HEK293T (cell line): ENCODE results near the gene ACSL6.

Experiments used
- CTCF ChIA-PET: fragments of 350-600 bp; formaldehyde crosslinking; extraction: SDS; loops from one replicate; lab custom pipeline; 2021; ENCODE audit warnings: antibody characterized with exemption, inconsistent platforms; lab: Yijun Ruan, JAX
- POLR2A ChIA-PET: fragments of 350-600 bp; formaldehyde crosslinking; extraction: SDS; loops from one replicate; lab custom pipeline; 2020; ENCODE audit warnings: antibody characterized with exemption, inconsistent platforms; lab: Yijun Ruan, JAX
- DNase-seq: peaks from one replicate; pipeline ENCODE4 v3.0.0; 2012; ENCODE audit warnings: mixed read lengths; ENCODE audit errors: extremely low spot score
- ARNT ChIP-seq: fragments of 450-650 bp; IDR thresholded peaks from 2 replicates; pipeline ENCODE4 v1.6.1; 2017; ENCODE audit warnings: mild to moderate bottlenecking
- BHLHE40 ChIP-seq: fragments of 450-650 bp; IDR thresholded peaks from 2 replicates; pipeline ENCODE4 v1.6.1; 2016; ENCODE audit warnings: mild to moderate bottlenecking, moderate library complexity, borderline replicate concordance
- CTBP1 ChIP-seq: fragments of 450-650 bp; IDR thresholded peaks from 2 replicates; pipeline ENCODE4 v1.6.1; 2016; ENCODE audit warnings: borderline replicate concordance
- ELF4 ChIP-seq: fragments of 450-650 bp; IDR thresholded peaks from 2 replicates; pipeline ENCODE4 v1.6.1; 2017; ENCODE audit warnings: antibody characterized with exemption
- FOXA1 ChIP-seq: fragments of 450-650 bp; IDR thresholded peaks from 2 replicates; pipeline ENCODE4 v1.6.1; 2016; ENCODE audit warnings: mild to moderate bottlenecking
- FOXK2 ChIP-seq: fragments of 450-650 bp; IDR thresholded peaks from 2 replicates; pipeline ENCODE4 v1.6.1; 2016; ENCODE audit warnings: mild to moderate bottlenecking
- FOXM1 ChIP-seq: fragments of 450-650 bp; IDR thresholded peaks from 2 replicates; pipeline ENCODE4 v1.6.1; 2017; ENCODE audit warnings: mild to moderate bottlenecking, borderline replicate concordance
- HDGF ChIP-seq: fragments of 450-650 bp; IDR thresholded peaks from 2 replicates; pipeline ENCODE4 v1.6.1; 2017; ENCODE audit warnings: antibody characterized with exemption, borderline replicate concordance
- L3MBTL2 ChIP-seq: fragments of 450-650 bp; conservative IDR thresholded peaks from 2 replicates; pipeline ENCODE4 v1.6.1; 2016; ENCODE audit warnings: mild to moderate bottlenecking
- LEF1 ChIP-seq: fragments of 450-650 bp; IDR thresholded peaks from 2 replicates; pipeline ENCODE4 v1.6.1; 2017; ENCODE audit warnings: mild to moderate bottlenecking, borderline replicate concordance
- NFRKB ChIP-seq: fragments of 450-650 bp; IDR thresholded peaks from 2 replicates; pipeline ENCODE4 v1.6.1; 2016; ENCODE audit warnings: mild to moderate bottlenecking, moderate library complexity
- PKNOX1 ChIP-seq: fragments of 450-650 bp; IDR thresholded peaks from 2 replicates; pipeline ENCODE4 v1.6.1; 2016
- SP1 ChIP-seq: fragments of 450-650 bp; IDR thresholded peaks from 2 replicates; pipeline ENCODE4 v1.6.1; 2017
- SUZ12 ChIP-seq: fragments of 450-650 bp; IDR thresholded peaks from 2 replicates; pipeline ENCODE4 v1.6.1; 2016; ENCODE audit warnings: mild to moderate bottlenecking
- TARDBP ChIP-seq: fragments of 450-650 bp; IDR thresholded peaks from 2 replicates; pipeline ENCODE4 v1.6.1; 2016
- ZNF384 ChIP-seq: fragments of 450-650 bp; IDR thresholded peaks from 2 replicates; pipeline ENCODE4 v1.6.1; 2016

ACSL6 gene

GRCh38 chr5:132024117-132024435, 12.6 kb upstream of the ACSL6 start:
- no peak for DNase-seq
- POLR2A ChIA-PET = interaction anchor here (1.0 kb wide), 1 partner anchor 29 kb away, joined by 3 read pairs; no protein-coding TSS in a partner anchor
- TF ChIP-seq FOXM1 (no peak), ZNF384 (no peak), HDGF (no peak), FOXA1 (no peak), FOXK2 (no peak), PKNOX1 (no peak), LEF1 (no peak), ARNT (no peak), BHLHE40 (no peak), NFRKB (no peak), L3MBTL2 (no peak)
- CTCF ChIA-PET = no interaction called here

- DNase-seq = no peak
- TF ChIP-seq FOXM1 = no peak
- TF ChIP-seq LEF1 = no peak
- no peak for TF ChIP-seq ZNF384
- TF ChIP-seq L3MBTL2 = no peak
- TF ChIP-seq FOXA1 = no peak
- TF ChIP-seq BHLHE40 = no peak
- no peak for TF ChIP-seq HDGF
- TF ChIP-seq SUZ12 = no peak
- no peak for TF ChIP-seq PKNOX1
- TF ChIP-seq ARNT = no peak
- TF ChIP-seq SP1 = no peak
- TF ChIP-seq NFRKB = no peak
- TF ChIP-seq CTBP1 = no peak
- no peak for TF ChIP-seq ELF4
- POLR2A ChIA-PET = interaction anchor here (1.0 kb wide), 1 partner anchor 30 kb away, joined by 3 read pairs; no protein-coding TSS in a partner anchor
- CTCF ChIA-PET = no interaction called here
Observed at GRCh38 chr5:132023258-132024116, 12.0 kb upstream of the ACSL6 start.

DNA sequence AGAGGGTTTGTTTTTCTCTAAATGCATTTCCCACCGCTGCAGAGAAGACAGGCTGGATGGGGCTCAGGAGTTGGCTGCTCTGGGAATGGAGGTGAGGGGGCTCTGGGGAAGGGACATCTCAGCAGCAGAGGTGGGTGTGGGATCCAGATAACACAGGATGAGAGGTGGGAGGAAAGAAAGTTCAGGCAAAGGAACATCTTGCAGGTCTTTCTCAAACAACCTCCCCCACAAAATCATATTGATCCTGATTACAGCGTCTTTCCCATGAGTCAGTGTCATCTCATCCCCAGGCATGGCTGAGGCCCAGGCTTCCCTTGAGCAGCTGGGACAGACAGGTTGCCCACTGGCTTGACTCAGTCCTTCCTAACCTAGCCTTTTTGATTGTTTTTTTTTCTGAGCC, 11.3 kb upstream of the ACSL6 start:
- DNase-seq = no peak
- POLR2A ChIA-PET = no interaction called here
- CTCF ChIA-PET = no interaction called here
- TF ChIP-seq CTBP1 (no peak), NFRKB (no peak), SUZ12 (no peak), PKNOX1 (no peak), FOXA1 (no peak), ELF4 (no peak)

- POLR2A ChIA-PET = no interaction called here
- no peak for DNase-seq
- CTCF ChIA-PET = no interaction called here
- TF ChIP-seq CTBP1 = no peak
- TF ChIP-seq BHLHE40 = no peak
- no peak for TF ChIP-seq HDGF
- no peak for TF ChIP-seq ELF4
- no peak for TF ChIP-seq L3MBTL2
- no peak for TF ChIP-seq ZNF384
- no peak for TF ChIP-seq FOXM1
- no peak for TF ChIP-seq PKNOX1
- no peak for TF ChIP-seq FOXK2
- no peak for TF ChIP-seq NFRKB
Observed at GRCh38 chr5:132021654-132022053, 10.2 kb upstream of the ACSL6 start.

DNA sequence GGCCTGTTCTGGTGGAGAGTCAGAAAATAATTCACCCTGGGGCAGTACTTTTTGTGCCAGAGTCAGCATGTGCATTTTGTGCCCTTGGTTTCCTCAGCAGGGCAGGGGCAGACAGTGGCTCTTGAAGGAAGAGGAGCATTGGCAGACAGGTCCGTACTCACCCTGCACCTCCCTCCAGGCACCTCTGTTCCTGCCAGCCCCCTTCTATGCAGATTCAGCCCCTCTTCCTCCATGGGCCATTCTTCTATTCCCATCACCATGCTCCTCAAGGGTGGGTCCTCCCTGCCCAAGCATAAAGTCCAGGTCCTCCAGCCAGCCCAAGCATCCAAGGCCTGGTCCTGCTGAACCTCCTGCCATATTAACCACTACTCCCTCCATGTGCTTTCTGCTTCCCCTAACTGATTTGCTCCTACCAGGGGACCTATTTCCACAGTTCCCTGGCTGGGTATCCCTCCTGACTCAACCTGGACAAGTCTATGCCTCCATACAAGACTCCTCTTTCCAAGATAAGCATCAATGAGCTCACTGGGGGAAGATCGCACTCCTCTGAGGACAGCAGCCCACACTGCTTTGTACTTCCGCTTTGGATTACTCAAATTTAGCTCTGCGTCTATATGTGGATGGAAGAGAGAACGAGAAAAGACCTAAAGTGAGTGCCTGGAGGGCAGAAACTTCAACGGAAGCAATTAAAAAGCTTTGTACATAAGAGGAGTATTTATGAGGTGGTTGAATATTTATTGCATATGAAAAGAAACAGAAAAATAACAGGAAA, 9.3 kb upstream of the ACSL6 start:
- no peak for TF ChIP-seq TARDBP
- TF ChIP-seq ZNF384 = no peak
- no peak for TF ChIP-seq NFRKB
- TF ChIP-seq L3MBTL2 = no peak
- TF ChIP-seq ARNT = no peak
- no peak for TF ChIP-seq BHLHE40
- no peak for TF ChIP-seq FOXM1
- no peak for TF ChIP-seq FOXK2
- TF ChIP-seq SP1 = no peak
- TF ChIP-seq ELF4 = no peak
- no peak for TF ChIP-seq CTBP1
- no peak for TF ChIP-seq SUZ12
- no peak for TF ChIP-seq LEF1
- TF ChIP-seq HDGF = no peak
- DNase-seq = no peak
- POLR2A ChIA-PET = no interaction called here
- CTCF ChIA-PET = no interaction called here
